SK-N-SH (cell line): Measurements from ENCODE around the gene PIGW. TPM values are rescaled to one million over a fixed set of nuclear protein-coding genes. Genes with fewer than 3 reads are reported as not detected.

Source experiments
- CTCF ChIA-PET: fragments of 300-600, 350-600 bp; formaldehyde crosslinking; extraction: SDS; loops from one replicate; lab custom pipeline; 2021; lab: Yijun Ruan, JAX
- POLR2A ChIA-PET: fragments of 350-600 bp; sonication (Branson Sonifier 250); formaldehyde crosslinking; extraction: SDS; loops from one replicate; lab custom pipeline; 2020; ENCODE audit warnings: antibody characterized with exemption, inconsistent platforms; lab: Yijun Ruan, JAX
- DNase-seq: peaks from one replicate; pipeline ENCODE4 v3.0.0; 2012
- H2AFZ ChIP-seq: fragments of 200-600 bp; sonication (generic); 2 replicates; pipeline ENCODE4 v1.8.1; 2016; ENCODE audit warnings: antibody characterized with exemption, mild to moderate bottlenecking, low read depth
- H3F3A ChIP-seq: fragments of 200-600 bp; sonication (generic); replicated peaks from 2 replicates; pipeline ENCODE3; 2016; ENCODE audit warnings: antibody characterized with exemption, mild to moderate bottlenecking; ENCODE audit not compliant: insufficient read depth
- H3K27ac ChIP-seq, 2 experiments: fragments of 200-500 bp in 1 of 2; fragments of 200-600 bp in 1 of 2; sonication (Bioruptor generic) in 1 of 2; sonication (generic), shearing (Covaris generic) in 1 of 2; 2 replicates each; pipeline versions ENCODE4 v1.5.1 to v1.6.1; 2014 to 2016; ENCODE audit warnings: low read depth in 2 of 2, inconsistent platforms in 1 of 2, low read length in 1 of 2, mild to moderate bottlenecking in 1 of 2, mixed read lengths in 1 of 2
- H3K27me3 ChIP-seq: fragments of 200-600 bp; sonication (generic), shearing (Covaris generic); 2 replicates; pipeline ENCODE4 v1.6.1; 2016; ENCODE audit warnings: mixed run types; ENCODE audit not compliant: insufficient read depth
- H3K36me3 ChIP-seq, 2 experiments: fragments of 200-500 bp in 1 of 2; fragments of 200-600 bp in 1 of 2; sonication (Bioruptor generic) in 1 of 2; sonication (generic) in 1 of 2; replicated peaks in 1 of 2; 2 replicates each; pipeline versions ENCODE3 to v1.5.1; 2014 to 2016; ENCODE audit warnings: low read length in 1 of 2, mild to moderate bottlenecking in 1 of 2; ENCODE audit not compliant: insufficient read depth in 2 of 2, control insufficient read depth in 1 of 2
- H3K4me1 ChIP-seq, 2 experiments: fragments of 200-500 bp in 1 of 2; fragments of 200-600 bp in 1 of 2; sonication (Bioruptor generic) in 1 of 2; sonication (generic), shearing (Covaris generic) in 1 of 2; 2 replicates each; pipeline versions ENCODE4 v1.5.1 to v1.6.1; 2014 to 2016; ENCODE audit warnings: low read depth in 1 of 2, low read length in 1 of 2, mixed run types in 1 of 2; ENCODE audit not compliant: insufficient read depth in 2 of 2, control insufficient read depth in 1 of 2
- H3K4me2 ChIP-seq: fragments of 200-600 bp; sonication (generic), shearing (Covaris generic); 2 replicates; pipeline ENCODE4 v1.6.1; 2017; ENCODE audit warnings: mixed run types
- H3K4me3 ChIP-seq, 2 experiments: fragments of 200-500 bp in 1 of 2; fragments of 200-600 bp in 1 of 2; sonication (Bioruptor generic) in 1 of 2; sonication (generic), shearing (Covaris generic) in 1 of 2; 2 replicates each; pipeline versions ENCODE4 v1.5.1 to v1.8.1; 2014 to 2016; ENCODE audit warnings: low read depth in 2 of 2, inconsistent platforms in 1 of 2, low read length in 1 of 2, mild to moderate bottlenecking in 1 of 2, mixed read lengths in 1 of 2, moderate library complexity in 1 of 2
- H3K79me2 ChIP-seq: fragments of 200-600 bp; sonication (generic); 2 replicates; pipeline ENCODE4 v1.8.1; 2017; ENCODE audit warnings: mild to moderate bottlenecking; ENCODE audit not compliant: insufficient read depth
- H3K9ac ChIP-seq: fragments of 200-600 bp; sonication (generic); 2 replicates; pipeline ENCODE4 v1.6.1; 2017; ENCODE audit warnings: mixed run types
- H3K9me2 ChIP-seq: fragments of 200-600 bp; sonication (generic); 2 replicates; pipeline ENCODE4 v1.6.1; 2017; ENCODE audit warnings: mixed run types
- H3K9me3 ChIP-seq: fragments of 200-600 bp; sonication (generic); 2 replicates; pipeline ENCODE4 v1.6.1; 2017; ENCODE audit warnings: mixed run types, mild to moderate bottlenecking, moderate library complexity
- H4K20me1 ChIP-seq: fragments of 200-600 bp; sonication (generic); 2 replicates; pipeline ENCODE4 v1.6.1; 2017; ENCODE audit warnings: mild to moderate bottlenecking, mixed run types; ENCODE audit not compliant: insufficient read depth
- PBX3 ChIP-seq: IDR thresholded peaks from 2 replicates; pipeline ENCODE4; 2012
- SIN3A ChIP-seq: IDR thresholded peaks from 2 replicates; pipeline ENCODE4 v1.6.1; 2012; ENCODE audit warnings: low read depth, mild to moderate bottlenecking, low read length, moderate library complexity, borderline replicate concordance
- USF2 ChIP-seq: fragments of 150-350 bp; IDR thresholded peaks from 2 replicates; pipeline ENCODE4 v1.6.1; 2017; ENCODE audit warnings: antibody characterized with exemption, low read length, low read depth, borderline replicate concordance
- WGBS: methylation state at CpG from one replicate; pipeline ENCODE4 v1.1.6; 2017; ENCODE audit warnings: low lambda C conversion rate; 5-methylcytosine and 5-hydroxymethylcytosine counted together
- polyA plus RNA-seq, 3 experiments: library from polyadenylated mRNA; depleted of rRNA; stranded (reverse); fragments of >200 nt; gene quantifications; 2 replicates each; pipeline ENCODE4 v1.2.3, GENCODE V29; 2012
- small RNA-seq, 7 experiments: library from RNA; depleted of rRNA; stranded (forward); fragments of <200 nt; gene quantifications; one replicate each; pipeline ENCODE3, GENCODE V24; 2012

The PIGW gene
- polyA plus RNA-seq, 1 of the 3 experiments (the other 2 are of a cell fraction): 10.1 TPM

GRCh38 chr17:36586138-36586537 lies 51.4 kb downstream of the PIGW start:
- Histone ChIP-seq H3K9me2 (no peaks in the 10 kb centered on the region), H3K27ac (no peak overlapping the region), H3K4me2 (no peak overlapping the region), H3K4me1 (peaks cover 0 to 1% of the 10 kb centered on the region in 2 experiments; a peak in 1 of 4 replicates), H3K9ac (no peak overlapping the region), H3K36me3 (peaks cover 59 to 73% of the 10 kb centered on the region in 2 experiments), H3K9me3 (no peaks in the 10 kb centered on the region), H3K4me3 (no peak overlapping the region), H4K20me1 (no peaks in the 10 kb centered on the region), H3F3A (peaks cover 33% of the 10 kb centered on the region), H2AFZ (no peak overlapping the region), H3K79me2 (peaks cover 20% of the 10 kb centered on the region; the same call in 1 of the 2 replicates), H3K27me3 (no peaks in the 10 kb centered on the region)
- DNase-seq: no peak
- TF ChIP-seq PBX3 (no peak), USF2 (no peak), SIN3A (no peak)
- WGBS: 95% methylated on average over 2 of the region's 2 CpGs
- POLR2A ChIA-PET: no interaction called here
- CTCF ChIA-PET: interaction anchor here (1.3 to 5.7 kb wide), 2 partner anchors 16 to 40 kb away, joined by 3 to 26 read pairs; partner anchors contain the start of gene MRM1

Small RNAs within 50 kb of the gene (small RNA-seq; reads per million reads assigned to genes)
- gene RNA5SP439: 0 reads per million in 7 experiments

Other genes starting within 250 kb of the PIGW start
- gene TBC1D3G, start 211.1 kb upstream of the PIGW start, polyA plus RNA-seq (2012; rRNA removed): not detected in 2 replicates
- gene TBC1D3H, start 146.6 kb upstream of the PIGW start, polyA plus RNA-seq (2012; rRNA removed): not detected in 2 replicates
- 59.9 and 68.5 TPM in 2 replicates for gene ZNHIT3, start 48.3 kb upstream of the PIGW start, polyA plus RNA-seq (2012; rRNA removed)
- 61.6 and 72.4 TPM in 2 replicates for gene MYO19, start 119 bp upstream of the PIGW start, polyA plus RNA-seq (2012; rRNA removed)
- 74.5 and 79.3 TPM in 2 replicates for gene GGNBP2, start 9.9 kb downstream of the PIGW start, polyA plus RNA-seq (2012; rRNA removed)
- 31.6 and 38.5 TPM in 2 replicates for gene DHRS11, start 56.9 kb downstream of the PIGW start, polyA plus RNA-seq (2012; rRNA removed)
- gene MRM1, start 66.6 kb downstream of the PIGW start, polyA plus RNA-seq (2012; rRNA removed): 9.8 and 10.9 TPM in 2 replicates